GM10248 (cell line): ENCODE data around the gene CHRD.

Experiments
- CTCF ChIA-PET: fragments of 300-600 bp; sonication (Branson Sonifier 250); formaldehyde crosslinking; extraction: SDS; loops from one replicate; lab custom pipeline; 2021; ENCODE audit warnings: antibody characterized with exemption; lab: Yijun Ruan, JAX
- POLR2A ChIA-PET: fragments of 350-650 bp; sonication (Branson Sonifier 250); formaldehyde crosslinking; extraction: SDS; loops from one replicate; lab custom pipeline; 2020; ENCODE audit warnings: antibody characterized with exemption; lab: Yijun Ruan, JAX
- DNase-seq: peaks from one replicate; pipeline ENCODE4 v3.0.0; 2012; ENCODE audit errors: extremely low spot score
- TF ChIP-seq, protein P1 (sequence below): IDR thresholded peaks from 2 replicates; pipeline ENCODE4 v1.5.1; 2012; ENCODE audit warnings: mild to moderate bottlenecking, low read depth; ENCODE audit errors: extremely low read depth, missing control alignments, control extremely low read depth

CHRD gene

DNA sequence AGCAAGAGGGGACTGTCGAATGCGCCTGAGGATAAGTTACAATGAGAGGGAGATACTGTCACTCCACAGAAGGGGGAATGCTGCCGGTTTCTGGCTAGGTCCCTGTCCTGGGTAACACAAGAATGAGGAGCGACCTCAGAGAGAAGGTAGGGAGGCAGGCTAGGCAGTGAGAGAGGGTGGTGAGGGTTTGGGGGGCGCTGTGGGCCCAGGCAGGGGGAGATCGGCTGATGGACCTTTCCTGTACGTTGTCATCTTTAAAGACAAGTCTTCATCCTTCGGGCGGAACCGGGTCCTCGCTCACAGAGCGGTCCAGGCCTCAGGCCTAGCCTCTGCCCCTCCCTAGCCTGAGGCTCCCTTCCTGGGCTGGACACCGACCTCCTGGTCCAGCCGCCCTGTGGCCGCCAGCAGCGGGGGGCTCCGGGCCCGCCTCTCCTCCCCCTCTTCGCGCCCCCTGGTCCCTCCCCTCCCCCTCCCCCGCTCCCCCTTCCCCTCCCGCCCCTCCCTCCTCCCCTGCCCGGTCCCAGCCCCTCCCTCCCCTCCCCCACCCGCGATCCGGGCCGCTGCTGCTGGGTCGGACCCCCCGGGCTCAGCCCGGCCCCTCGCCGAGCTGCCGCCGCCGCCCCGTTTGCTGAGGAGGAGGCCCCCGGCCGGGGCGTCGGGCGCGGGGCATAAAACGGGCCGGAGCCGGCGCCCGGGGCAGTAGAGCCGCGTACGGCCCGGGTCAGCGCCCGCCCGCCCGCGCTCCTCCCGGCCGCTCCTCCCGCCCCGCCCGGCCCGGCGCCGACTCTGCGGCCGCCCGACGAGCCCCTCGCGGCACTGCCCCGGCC lies at the start of gene CHRD:
TSS of gene CHRD (plus strand) at position 697 of the 827 bp plus-strand sequence. CDS start 265 bp downstream, outside the sequence.
- CTCF ChIA-PET = interaction anchor here (6.8 kb wide), 1 partner anchor 8 kb away, joined by 34 read pairs; no protein-coding TSS in a partner anchor
- POLR2A ChIA-PET = no interaction called here
- TF ChIP-seq, protein P1, sequence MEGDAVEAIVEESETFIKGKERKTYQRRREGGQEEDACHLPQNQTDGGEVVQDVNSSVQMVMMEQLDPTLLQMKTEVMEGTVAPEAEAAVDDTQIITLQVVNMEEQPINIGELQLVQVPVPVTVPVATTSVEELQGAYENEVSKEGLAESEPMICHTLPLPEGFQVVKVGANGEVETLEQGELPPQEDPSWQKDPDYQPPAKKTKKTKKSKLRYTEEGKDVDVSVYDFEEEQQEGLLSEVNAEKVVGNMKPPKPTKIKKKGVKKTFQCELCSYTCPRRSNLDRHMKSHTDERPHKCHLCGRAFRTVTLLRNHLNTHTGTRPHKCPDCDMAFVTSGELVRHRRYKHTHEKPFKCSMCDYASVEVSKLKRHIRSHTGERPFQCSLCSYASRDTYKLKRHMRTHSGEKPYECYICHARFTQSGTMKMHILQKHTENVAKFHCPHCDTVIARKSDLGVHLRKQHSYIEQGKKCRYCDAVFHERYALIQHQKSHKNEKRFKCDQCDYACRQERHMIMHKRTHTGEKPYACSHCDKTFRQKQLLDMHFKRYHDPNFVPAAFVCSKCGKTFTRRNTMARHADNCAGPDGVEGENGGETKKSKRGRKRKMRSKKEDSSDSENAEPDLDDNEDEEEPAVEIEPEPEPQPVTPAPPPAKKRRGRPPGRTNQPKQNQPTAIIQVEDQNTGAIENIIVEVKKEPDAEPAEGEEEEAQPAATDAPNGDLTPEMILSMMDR = no peak
- no peak for DNase-seq

- TF ChIP-seq, protein P1 = no peak
- ChIA-PET POLR2A (no interaction called here), CTCF (no interaction called here)
- DNase-seq = no peak
Observed at GRCh38 chr3:184332370-184333090, 47.3 kb upstream of the CHRD start.

GRCh38 chr3:184333190-184333589 lies 46.7 kb upstream of the CHRD start:
- ChIA-PET POLR2A (no interaction called here), CTCF (no interaction called here)
- DNase-seq = no peak
- TF ChIP-seq, protein P1 = no peak

DNA sequence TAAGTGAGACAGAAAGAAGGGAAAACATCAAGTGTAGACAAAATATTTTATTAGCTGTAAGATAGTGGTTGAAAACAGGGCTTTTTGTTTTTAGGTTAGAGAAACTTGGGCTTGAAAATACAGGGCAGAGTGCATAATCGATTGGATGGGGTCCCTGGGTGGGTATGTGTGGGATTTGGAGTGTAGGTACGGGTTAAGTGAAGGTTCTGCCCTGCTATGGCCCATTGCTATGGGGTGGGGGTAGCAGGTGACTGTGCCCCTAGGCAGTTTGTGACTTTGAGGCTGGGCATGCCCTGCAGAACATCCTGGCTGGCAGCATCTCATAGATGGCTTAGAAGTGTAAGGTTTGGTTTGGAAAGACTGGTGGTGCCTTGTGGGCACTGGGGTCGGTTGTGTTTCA lies 46.2 kb upstream of the CHRD start:
- TF ChIP-seq, protein P1 = no peak
- POLR2A ChIA-PET = no interaction called here
- CTCF ChIA-PET = no interaction called here
- DNase-seq = no peak

- CTCF ChIA-PET = no interaction called here
- POLR2A ChIA-PET = no interaction called here
- DNase-seq = no peak
- TF ChIP-seq, protein P1 = no peak
Observed at GRCh38 chr3:184334470-184335158, 45.2 kb upstream of the CHRD start.

GRCh38 chr3:184335291-184335660 lies 44.6 kb upstream of the CHRD start:
- CTCF ChIA-PET = interaction anchor here (0.6 to 0.9 kb wide), 2 partner anchors 19 to 20 kb away, joined by 3 read pairs; no protein-coding TSS in a partner anchor
- POLR2A ChIA-PET = interaction anchor here (0.6 kb wide), 1 partner anchor 20 kb away, joined by 3 read pairs; no protein-coding TSS in a partner anchor
- TF ChIP-seq, protein P1 = no peak
- DNase-seq = no peak
